GM18873 (cell line): ENCODE measurements around the gene ZIK1.

Experiments used
- ATAC-seq: cut with Tn5 transposase; IDR thresholded peaks from one replicate; pipeline ENCODE4 v1.9.1; 2021; ENCODE audit warnings: mild to moderate bottlenecking, moderate library complexity, moderate number of reproducible peaks; ENCODE audit not compliant: unreplicated experiment, low FRiP score

Gene ZIK1

DNA sequence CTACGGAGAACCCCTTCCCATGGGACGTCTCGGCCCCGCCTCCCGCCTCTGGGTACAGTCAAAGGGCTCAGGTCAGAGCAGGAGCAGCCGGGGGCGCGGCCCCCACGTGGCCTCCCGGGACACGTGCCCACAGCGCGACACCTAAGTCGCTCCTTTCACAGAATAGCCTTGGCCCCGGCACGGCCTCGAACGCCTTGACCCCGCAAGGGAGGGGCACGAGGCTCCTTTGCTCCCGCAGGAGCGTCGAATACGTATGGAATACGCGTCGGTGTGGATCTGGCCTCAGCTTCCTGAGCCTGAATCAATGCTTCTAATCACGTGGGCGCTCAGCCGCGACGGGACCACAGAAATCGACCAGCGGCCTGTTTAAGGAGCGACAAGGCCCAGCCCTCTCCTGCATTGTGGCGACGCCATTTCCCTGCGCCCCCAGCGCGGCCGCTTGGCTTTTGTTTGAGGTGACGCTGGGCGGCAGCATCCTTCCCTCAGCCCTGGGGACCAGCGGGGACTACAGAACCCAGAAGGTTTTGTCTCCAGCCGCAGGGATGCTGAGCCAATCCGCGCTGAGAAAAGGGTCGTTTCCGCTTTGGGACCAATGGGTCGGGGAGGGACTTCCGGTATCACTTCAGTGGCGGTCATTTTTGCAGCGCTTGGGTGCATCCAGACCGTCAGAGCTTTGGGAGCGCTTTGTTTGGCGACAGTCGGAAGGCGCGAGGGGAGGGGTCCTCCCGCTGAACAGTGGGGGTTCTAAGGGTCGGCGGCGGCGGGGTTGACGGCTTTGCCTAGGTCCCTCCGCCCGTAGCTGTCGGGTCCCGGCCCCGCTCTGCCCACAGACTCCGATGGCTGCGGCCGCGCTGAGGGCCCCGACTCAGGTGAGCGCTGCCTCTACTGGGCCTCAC is at the start of gene ZIK1:
Gene ZIK1, plus strand, starts transcription at position 625 of the 896 bp plus-strand sequence. Its CDS starts 212 bp downstream, at position 837.
- peak; percentile 51 for ATAC-seq

DNA sequence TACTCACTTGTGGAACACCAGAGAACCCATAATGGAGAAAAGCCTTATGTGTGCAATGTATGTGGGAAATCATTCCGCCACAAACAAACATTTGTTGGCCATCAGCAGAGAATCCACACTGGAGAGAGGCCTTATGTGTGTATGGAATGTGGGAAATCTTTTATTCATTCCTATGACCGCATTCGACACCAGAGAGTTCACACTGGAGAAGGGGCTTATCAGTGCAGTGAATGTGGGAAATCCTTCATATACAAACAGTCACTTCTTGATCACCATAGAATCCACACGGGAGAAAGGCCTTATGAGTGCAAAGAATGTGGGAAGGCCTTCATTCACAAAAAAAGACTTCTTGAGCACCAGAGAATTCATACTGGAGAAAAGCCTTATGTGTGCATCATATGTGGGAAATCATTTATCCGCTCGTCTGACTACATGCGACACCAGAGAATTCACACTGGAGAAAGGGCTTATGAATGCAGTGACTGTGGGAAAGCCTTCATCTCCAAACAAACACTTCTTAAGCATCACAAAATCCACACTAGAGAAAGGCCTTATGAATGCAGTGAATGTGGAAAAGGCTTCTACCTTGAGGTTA is 45.9 kb upstream of the ZIK1 start:
- no peak for ATAC-seq

DNA sequence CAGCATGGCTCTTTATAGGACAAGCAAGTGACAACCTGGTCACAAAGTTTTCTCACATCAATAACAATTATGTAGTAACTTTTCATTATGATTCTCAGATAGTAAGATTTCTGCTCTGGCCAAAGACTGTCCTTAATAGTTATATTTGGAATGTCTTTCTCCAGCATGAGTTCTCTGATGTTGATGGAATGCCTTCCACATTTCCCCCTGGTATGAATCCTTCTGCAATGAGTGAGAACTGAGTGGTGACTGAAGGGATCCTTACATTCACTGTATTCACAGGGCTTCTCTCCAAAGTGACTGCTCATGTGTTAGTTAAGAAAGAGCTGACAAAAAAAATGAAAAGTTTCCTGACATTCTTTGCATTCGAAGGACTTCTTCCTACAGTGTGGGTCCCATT is 37.4 kb upstream of the ZIK1 start:
- ATAC-seq = no peak

DNA sequence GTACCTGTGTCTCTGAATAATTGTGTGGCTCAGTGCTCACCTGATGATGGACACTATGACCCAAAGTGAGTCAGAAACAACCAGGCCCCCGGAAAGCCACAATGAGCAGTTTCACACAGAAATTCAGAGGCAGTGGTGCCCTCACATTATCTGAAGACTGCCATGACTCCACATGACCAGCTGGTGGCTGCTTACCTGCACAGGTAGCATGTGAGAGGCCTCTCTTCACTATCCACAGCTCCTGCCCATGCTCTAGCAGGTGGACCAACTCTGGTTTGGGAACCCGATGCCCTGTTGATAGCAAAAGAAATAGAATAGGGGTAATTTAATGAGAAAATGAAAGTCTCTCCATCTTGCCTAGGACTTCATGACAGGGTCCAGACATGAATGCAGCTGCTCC is 31.5 kb upstream of the ZIK1 start:
- no peak for ATAC-seq

DNA sequence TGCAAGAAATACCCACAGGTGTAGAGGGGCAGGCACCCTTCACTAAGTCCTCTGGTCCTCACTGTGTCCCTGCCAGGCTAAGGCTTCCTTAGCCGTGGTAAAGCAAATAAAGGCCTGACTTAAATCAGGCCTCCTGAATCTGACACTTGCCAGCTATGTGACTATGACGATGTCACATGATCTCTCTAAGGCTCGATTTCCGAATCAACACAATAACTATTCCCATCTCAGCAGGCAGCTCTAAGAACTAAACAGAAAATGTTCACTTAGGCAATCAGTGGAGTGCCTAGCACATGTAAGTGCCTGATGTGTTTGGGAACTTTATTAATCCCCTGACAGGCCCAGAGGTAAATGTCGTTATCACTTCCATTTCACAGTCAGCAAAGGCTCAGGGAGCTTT is 26.3 kb upstream of the ZIK1 start:
- ATAC-seq = no peak

DNA sequence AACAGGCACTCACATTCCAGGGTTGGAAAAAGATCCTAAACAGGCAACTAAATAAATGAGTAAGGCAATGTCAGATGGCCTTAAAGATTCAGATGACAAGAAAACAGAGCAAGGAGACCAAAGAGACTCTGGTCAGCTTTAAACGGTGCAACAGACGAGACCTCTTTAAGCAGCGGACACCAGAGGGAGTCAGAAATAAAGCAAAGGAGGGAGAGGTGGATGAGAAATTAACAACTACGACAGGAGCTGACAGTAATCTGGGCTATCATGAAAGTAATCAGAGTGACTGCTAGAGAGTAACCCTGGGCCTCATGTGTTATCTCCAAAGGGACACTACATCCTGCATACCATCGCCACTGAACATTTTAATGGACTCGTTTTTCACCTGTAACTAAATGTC is 25.4 kb upstream of the ZIK1 start:
- ATAC-seq = no peak

DNA sequence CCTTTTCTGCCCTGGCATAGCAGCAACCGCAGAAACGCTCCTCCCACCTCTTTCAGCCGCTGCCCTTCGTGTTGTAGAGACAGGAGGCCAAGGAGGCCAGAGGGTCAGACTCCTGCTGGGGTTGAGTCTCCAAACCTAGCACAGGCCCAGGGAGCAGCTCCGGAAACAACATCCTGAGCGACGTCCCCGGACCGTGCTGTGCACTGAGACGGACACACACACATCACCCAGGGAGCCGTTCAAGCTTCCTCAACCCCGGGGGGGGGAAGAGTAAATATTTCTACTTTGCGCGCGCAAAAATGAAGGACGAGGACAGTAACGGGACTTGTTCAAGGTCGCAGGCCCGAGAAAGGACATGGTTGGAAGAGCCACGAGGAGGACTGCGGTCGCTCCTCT is 24.9 kb upstream of the ZIK1 start:
- ATAC-seq = no peak

DNA sequence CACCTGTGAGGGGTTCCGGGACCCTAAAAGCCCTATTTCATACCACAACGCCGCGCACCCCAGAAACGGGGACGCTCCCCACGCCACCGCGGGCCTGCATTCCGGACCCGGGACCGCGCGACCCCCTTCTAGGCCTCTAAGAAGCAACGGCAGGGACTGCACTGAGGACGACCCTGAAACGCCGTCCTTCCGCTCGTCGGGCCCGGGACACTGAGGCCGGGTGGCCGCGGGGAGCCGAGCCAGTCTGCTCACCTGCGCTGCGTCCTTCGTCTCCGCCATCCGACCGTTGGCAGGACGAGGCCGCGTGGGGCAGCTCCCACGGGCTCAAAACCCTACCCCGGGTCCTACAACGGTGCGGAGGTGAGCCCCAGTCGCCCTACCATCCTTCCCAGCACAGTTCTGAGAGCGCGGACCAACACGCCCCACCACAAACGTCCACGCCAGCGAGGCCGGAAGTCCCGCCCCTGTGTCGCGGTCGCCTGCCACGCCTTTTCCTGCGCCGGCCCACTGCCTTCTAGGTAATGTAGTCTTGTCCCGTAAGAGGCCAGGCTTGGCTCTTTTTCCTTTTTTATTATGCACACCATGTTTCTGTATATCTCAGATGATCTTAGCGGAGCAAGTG is 24.4 kb upstream of the ZIK1 start, which contains the start of gene ZNF550:
Gene ZNF550, minus strand, starts transcription at position 460 of the 622 bp plus-strand sequence. Its CDS starts 181 bp downstream, at position 279.
- ATAC-seq = peak; percentile 68

DNA sequence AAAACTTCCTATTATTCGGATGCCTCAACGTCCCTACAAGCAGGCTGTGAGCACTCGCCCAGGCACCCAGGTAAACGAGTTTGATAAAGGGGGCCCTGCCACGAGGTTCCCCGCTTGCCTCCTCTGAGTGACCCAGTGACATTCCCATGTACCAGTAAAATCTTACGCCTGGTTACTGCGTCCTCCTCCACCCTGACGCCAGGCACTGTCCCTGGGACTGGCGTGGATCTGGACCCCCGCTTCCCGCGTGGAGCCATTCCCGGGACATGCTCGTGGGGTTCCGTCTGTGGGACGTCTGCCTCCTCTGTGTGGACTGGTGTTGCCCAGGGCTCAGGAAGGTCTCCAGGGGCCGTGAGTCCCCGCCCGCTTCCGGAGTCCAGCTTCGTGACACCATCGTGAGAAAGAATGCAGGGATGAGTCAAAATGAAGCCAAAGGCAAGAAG is 23.9 kb upstream of the ZIK1 start:
- no peak for ATAC-seq

DNA sequence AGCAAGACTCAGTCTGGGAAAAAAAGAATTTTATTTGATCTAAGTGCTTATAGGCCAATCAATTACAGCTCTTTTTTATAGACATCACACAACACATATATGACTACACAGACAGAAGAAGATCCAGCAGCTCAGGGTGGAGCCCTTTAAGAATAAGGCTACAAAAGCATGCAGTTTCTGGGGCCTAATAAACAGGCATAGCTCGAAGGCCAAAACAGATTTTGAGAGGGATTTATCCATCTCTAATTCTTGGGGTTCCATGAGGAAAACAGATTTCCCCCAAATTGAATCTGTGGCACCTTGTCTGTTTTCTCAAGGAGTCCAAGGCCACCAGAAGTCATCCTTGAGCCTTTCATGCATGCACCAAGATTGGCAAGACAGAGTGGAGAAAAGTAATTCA is 20.4 kb upstream of the ZIK1 start:
- no peak for ATAC-seq

DNA sequence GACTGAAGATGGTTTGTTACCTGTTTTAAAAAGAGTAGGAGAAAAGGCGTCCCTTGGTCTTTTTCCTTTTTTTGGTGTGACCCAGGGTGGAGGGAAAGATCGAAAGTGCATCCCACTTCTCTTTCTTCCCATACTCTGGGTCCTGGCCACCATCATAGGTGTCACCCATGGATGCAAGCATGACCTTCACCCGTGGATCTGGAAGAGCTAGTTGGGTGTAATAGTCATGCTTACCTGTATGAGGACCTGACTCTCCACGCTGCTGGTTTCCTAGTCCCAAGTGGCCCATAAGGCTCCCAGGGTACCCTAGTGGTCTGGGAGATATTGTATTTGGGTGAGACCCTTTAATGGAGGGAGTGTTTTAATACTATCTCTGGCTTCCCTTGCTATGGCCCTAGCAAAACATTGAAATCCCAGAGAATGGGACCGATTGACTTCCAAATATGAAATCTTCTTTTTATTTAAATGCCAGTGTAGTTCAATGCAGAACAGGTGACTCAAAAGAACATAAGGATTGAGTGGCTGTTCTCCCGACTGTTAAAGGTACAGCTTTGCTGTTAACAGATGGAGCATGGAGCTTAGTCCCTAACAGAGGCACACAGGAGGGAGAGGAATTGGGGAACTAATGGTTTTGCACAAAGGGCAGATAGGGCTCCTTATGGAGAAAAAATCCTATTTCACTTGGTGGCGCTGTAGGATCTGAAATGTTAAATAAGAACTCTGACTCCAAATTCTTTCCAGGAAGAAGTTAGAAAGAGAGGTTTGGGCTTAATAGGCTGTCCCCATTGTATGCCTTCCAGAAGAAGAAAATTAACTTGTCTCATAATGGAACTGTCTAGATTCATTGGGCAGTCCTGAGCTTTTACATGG is 17.3 kb upstream of the ZIK1 start:
- ATAC-seq = no peak

DNA sequence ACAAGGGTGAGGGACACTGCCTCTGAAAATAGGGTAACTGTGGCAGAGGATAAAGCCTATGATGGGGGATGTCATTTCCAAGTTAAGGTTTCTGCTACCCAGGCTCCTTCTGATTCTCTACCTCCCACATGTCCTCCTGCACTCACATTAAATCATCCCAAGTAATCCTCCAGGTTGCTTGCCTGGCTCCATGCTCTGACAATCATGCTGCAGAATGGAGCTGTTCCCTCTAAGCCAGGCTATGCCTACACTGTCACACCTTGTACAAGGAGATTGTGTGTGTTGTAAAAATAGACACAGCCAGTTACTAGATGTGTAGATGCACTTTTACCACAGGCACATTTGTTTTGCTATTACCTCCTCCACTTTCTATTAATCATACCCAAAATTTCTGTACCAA is 13.2 kb upstream of the ZIK1 start:
- no peak for ATAC-seq

DNA sequence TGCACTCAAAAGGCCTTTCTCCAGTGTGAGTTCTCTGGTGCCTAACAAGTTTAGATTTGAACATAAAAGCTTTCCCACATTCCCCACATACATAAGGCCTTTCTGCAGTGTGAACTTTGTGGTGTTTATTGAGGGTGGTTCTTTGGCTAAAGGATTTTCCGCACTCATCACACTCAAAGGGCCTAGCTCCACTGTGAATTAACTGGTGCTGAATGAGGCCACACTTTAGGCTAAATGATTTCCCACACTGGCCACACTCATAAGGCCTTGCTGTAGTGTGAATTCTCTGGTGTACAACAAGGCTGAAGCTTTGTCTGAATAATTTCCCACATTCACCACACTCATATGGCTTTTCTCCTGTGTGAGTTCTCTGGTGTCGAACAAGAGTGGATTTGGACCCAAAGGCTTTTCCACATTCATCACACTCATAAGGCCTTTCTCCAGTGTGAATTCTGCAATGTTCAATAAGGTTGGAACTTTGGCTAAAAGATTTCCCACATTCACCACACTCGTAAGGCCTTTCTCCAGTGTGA is 11.5 kb upstream of the ZIK1 start:
- ATAC-seq = no peak

DNA sequence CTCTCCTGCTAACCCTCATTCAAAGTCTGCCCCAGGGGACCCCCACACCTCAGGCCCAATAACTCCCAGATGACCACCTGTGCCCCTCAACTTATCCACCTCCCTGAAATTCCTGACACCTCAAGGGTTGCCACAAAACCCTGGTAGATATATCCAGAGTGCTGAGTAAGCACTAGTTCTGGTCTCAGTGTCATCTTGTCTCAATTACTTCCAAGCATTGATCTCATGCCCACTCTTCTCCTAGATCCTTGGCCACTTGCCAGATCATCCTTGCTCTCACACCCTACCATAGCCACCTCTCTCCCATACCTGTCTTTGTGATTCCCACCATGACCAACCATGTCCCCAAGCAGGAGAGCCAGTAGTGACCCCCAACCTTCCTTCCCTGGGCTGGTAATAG is 7.3 kb upstream of the ZIK1 start:
- ATAC-seq = no peak

DNA sequence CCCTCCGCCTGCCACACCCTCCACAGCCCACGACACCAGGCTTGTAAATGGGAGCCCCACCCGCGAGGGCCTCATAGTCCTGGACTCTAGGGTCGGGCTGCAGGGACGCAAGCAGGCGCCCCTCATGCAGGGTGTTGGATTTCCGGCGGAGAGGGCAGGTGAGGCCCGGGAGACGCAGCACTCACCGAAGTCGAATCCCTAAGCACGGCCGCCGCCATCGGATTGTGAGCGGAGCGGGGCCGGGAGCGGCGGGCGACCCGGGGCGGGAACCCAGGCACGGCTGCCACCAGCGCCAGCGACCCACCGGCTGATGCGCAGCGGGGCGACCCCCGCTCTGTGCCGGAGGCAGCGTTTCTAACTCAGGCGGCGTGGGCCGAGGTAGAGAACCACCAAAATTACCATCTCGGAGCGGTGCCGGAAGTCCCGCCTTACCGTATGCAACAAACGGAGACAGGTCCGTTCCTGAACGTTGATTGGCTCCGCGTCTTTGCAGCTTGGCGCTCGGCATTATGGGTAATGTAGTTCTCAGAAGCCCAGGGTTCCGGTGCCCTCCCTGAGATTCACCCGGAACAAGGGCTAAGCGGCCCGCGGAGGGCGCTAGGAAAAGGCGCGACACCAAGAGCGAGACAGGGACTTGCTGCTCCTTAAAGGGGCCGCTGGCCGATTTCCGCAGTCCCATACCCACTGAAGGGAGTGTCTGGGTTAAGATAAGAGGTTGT is 5.3 kb upstream of the ZIK1 start, which contains the start of gene ZNF416:
Gene ZNF416, minus strand, starts transcription at position 425 of the 719 bp plus-strand sequence. Its CDS starts 207 bp downstream, at position 218.
- peak; percentile 93 for ATAC-seq

DNA sequence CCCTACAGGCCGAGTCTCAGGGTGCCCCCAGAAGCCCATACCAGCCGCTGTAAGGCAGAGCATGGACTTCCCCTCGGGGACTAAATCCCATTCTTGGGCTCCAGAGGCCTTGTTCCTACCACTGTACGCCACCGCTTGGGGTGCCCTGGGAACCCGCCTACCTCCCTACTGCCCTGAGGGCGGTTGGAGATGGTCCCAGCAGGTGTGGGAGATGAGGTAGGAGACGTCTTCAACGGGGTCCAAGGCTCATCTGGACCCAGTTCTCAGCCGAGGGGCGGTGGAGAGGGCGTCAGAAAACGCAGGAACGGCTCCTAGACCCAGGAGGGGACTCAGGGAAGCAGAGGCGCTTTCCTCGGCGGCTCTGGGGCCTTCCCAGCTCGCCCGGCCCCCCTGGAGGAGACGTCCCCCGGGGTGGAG is 833 bp upstream of the ZIK1 start:
- no peak for ATAC-seq

DNA sequence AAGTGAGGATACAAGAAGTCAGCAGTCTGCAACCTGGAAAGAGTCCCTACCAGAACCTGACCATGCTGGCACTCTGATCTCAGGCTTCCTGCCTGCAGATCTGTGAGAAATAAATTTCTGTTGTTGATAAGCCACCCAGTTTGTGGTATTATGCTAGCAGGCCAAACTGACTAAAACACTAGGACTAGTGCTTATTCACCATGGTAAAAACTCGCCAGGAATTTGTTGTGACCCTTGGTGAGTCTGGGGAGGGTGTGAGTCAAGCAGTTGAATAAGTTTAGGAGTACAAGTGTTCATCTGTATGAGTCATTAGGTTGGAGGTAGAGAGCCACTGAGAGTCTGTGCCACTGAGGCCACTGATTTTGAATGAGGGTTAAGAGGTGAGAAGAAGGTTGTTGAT is 3.6 kb downstream of the ZIK1 start:
- ATAC-seq = no peak

DNA sequence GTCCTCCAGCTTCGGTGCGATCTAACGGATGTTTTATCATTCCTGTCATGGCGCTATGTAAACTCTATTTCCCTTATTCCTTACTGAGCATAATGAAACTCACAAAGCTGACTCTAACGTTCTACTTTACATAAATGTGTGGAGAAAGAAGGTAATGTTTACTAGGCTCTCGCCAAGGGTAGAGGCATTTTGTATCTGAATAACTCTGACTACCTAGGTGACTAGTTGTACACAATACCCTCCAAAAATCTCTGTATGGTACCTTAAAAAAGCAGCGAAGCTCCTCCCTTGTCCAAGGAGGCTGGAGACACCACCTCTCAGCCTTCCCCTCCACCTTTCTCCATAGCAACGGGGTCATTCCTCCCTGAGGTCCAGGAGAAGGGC is 15.4 kb downstream of the ZIK1 start:
- no peak for ATAC-seq

DNA sequence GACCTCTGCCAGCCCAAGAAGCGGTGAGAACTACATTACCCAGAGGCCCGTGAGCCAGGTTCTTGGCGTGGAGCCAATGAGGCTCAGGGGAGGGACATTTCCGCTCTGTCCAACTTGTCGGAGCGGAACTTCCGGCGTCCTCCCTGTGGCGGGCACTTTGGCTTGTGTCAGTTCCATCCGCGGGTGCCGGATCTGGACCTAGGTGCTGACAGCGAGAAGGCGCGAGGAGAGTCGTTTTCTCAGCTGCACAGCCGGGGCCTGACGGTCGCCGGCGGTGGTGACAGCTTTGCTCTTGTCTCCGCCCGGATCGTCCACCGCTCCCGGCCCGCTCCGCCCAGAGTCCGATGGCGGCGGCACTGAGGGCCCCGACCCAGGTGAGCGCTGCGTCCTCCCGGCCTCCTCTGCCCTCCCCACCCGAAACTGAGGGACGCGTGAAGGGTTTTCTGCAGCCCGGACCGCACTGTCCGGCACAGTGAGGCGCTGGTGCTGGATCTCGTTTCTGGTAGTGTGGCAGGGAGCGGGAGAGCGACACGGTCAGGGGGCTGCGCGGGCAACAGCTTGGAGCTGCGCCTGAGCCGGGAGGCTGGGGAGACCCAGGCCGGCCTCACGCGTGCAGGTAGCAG is 15.9 kb downstream of the ZIK1 start, which contains the start of gene ZNF530:
Gene ZNF530, plus strand, starts transcription at position 125 of the 623 bp plus-strand sequence. CDS start 4,461 bp downstream, outside the sequence.
- ATAC-seq = peak; percentile 73
